SK-N-DZ (cell line): ENCODE data around the gene TNPO2.
"Not testable (repeated sequence)": the region's sequence is repeated elsewhere in the genome, so short reads cannot be mapped to it uniquely, and the experiment has no call there.

Experiments
- DNase-seq: peaks from one replicate; pipeline ENCODE4 v3.0.0-alpha.2; 2015; ENCODE audit warnings: low spot score

The TNPO2 gene

GRCh38 chr19:12737835-12738351 is 14.2 kb upstream of the TNPO2 start:
- DNase-seq: no peak

DNA sequence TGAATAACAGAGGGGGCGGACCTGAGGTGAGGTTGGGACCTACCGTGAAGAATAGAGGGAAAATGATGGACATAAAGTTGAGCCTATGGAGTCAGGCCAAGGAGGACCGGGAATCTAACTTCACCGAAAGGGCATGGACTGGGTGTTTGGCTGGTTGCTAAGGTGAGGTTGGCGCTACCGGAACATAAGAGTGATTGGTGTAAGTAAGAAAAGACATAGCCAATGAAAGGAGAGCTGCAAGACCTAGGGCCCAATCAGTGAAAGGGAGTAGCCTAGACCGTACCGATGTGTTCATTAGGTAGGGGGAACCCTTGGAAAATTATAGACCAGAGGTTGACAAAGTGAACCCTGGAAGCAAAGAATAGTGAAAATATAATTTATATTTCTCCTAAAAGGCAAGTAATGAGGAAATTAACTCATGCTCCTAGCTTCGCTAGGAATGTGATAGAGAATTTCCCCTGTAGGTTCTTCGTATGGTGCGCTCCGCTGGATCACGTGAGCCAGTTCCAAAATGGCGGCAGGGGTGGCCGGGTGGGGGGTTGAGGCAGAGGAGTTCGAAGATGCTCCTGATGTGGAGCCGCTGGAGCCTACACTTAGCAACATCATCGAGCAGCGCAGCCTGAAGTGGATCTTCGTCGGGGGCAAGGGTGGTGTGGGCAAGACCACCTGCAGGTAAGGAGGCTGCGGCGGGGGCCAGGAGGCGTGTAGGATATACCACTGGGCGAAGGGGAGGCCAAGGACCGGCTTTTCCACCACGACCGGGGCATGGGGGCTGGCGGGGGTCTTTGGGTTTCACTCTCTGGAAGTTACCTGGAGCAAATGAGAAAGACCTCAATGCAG is 13.5 kb upstream of the TNPO2 start, which contains the start of gene GET3:
TSS of gene GET3 (plus strand) at position 503 of the 840 bp plus-strand sequence. CDS start at position 512, 9 bp downstream.
- DNase-seq: peak; percentile 100

GRCh38 chr19:12733369-12734214 is 9.9 kb upstream of the TNPO2 start:
- DNase-seq: no peak

- no peak for DNase-seq
Measured at GRCh38 chr19:12731337-12731736, 7.6 kb upstream of the TNPO2 start.

- DNase-seq: no peak
Measured at GRCh38 chr19:12730064-12730463, 6.3 kb upstream of the TNPO2 start.

- DNase-seq: no peak
Measured at GRCh38 chr19:12727745-12728433, 4.2 kb upstream of the TNPO2 start.

GRCh38 chr19:12726988-12727316 is 3.2 kb upstream of the TNPO2 start:
- no peak for DNase-seq

DNA sequence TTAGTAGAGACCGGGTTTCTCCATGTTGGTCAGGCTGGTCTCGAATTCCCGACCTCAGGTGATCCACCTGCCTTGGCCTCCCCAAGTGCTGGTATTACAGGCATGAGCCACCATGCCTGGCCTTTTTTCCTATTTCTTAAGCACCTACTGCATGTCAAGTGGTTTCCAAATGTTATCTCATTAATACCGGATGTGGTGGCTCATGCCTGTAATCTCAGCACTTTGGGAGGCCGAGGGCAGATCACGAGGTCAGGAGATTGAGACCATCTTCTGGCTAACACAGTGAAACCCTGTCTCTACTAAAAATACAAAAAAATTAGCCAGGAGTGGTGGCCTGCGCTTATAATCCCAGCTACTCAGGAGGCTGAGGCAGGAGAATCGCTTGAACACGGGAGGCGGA is 1.9 kb upstream of the TNPO2 start:
- DNase-seq: not testable (repeated sequence)

GRCh38 chr19:12723381-12723640 is 421 bp downstream of the TNPO2 start:
- no peak for DNase-seq

DNA sequence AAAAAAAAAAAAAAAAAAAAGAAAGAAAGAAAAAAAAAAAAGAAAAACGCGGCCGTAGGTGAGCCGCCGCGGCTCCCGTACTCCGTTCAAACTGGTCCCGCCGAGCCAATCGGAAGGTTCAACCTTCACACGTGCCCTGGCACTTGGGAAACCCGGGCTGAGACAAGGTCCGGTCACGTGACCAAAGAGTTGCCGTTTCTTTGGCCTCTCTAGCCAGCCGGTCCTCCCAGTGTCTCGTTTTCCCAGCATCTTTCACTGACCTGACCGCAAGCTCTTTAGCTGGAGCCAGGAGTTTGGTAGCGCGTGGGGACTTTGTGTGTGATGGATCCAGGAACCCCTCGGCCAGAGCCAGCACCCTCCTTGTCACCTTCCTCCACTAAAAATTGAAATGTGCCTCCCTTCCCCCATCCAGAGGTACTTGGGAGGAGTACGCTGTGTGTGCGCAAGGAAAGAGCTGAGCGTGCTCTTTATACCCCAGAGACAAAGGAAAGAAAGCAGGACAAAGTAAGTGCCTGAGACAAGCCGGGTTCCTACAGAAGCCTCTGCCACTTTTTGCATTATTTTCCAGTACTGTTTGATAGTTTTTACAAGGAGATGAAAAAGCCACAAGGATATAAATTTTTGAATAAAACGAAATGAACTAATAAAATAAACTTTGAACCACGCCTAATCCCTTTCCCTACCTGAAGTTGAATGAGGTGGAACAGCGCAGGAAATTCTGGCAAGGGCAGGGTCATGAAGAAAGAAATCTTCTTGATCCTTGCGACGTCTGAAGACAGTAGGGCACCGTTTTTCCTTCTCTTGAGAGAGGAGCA is 959 bp downstream of the TNPO2 start:
- peak; percentile 99 for DNase-seq

GRCh38 chr19:12721656-12722565 is 1.8 kb downstream of the TNPO2 start:
- DNase-seq: peak; percentile 38

DNA sequence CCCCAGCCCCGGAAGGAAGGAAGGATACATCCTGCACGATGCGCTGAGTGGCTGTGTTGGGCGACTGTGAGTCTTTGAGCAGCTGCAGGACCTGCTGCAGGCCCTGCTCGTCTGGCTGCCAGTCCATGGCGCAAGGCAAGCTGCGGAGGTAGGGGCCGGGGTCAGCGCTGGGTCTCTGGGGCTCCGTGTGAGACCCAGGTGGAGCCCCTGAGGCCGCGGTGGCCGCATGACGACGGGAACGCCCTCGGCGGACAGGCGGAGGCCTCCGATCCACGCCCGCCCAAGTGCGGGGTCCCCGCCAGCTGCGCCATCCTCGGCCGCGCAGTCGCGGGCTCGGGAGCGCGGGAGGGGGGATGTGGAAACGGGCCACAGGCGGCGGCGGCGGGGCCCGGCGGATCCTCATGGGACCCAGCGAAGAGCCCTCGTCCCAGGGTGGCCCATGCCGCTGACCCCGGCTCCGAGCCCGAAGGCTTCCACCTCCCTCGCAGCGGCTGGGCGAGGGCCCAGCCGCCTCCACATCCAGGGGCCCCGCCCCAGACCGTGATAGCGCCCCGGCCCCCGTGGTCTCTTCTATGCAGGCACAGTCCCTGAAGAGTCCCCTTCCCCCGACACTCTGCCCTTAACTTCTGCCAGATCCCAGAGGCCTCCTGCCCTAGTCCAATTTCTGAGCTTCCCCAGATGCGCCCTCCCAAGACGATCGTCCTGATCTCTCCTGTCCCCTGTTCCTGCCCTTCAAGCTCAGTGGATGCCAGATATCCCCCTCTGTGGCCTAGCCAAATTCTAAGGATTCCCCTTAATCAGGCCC is 2.7 kb downstream of the TNPO2 start:
- DNase-seq: no peak

- DNase-seq: no peak
Measured at GRCh38 chr19:12720296-12720695, 3.4 kb downstream of the TNPO2 start.

DNA sequence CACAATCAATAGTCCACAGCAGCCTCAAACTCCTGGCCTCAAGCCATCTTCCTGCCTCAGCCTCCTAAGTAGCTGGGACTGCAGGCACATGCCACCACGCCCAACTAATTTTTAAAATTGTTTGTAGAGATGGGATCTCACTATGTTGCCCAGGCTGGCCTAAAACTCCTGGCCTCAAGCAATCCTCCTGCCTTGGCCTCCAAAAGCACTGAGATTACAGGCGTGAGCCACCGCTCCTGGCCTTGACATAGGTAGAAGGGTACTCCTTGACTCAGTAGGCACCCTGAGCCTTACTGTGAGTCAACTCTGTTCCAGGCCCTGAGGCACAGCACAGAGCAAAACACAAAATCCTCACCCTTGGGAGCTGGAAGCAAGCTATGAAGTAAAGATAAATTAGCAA is 7.8 kb downstream of the TNPO2 start:
- no peak for DNase-seq

DNA sequence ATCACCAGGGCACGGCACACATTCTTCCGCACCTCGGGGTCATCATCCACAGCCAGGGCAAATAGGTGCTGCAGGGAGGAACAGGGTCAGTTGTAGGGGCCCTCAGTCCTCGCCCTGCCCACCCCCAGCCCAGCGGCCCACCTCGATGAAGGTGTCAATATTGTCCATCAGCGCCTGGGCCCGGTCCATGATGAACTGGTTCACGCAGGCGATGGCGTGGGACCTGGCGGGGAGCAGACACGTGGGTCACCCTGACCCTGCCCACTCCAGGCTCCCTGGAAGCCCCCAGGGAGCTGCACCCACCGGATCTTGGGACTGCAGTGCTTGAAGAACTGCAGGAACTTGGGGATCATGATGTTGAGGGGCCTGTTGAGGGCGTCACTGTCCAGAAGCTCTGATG is 8.6 kb downstream of the TNPO2 start:
- no peak for DNase-seq

DNA sequence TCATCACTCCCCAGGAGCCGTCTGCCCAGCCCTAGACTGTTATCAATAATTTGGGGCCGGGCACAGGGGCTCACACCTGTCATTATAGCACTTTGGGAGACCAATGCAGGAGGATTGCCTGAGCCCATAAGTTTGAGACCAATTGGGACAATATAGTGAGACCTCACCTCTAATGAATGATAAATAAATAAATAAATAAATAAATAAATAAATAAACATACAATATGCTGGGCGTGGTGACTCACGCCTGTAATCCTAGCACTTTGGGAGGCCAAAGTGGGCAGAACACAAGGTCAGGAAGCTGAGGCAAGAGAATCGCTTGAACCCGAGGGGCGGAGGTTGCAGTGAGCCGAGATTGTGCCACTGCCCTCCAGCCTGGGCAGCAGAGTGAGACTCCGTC is 10.4 kb downstream of the TNPO2 start:
- not testable (repeated sequence) for DNase-seq

- not testable (repeated sequence) for DNase-seq
Measured at GRCh38 chr19:12712077-12712476, 11.7 kb downstream of the TNPO2 start.

GRCh38 chr19:12711187-12711586 is 12.5 kb downstream of the TNPO2 start:
- DNase-seq: no peak

GRCh38 chr19:12708641-12709040 is 15.1 kb downstream of the TNPO2 start:
- no peak for DNase-seq
